ENCODE measurements around the gene INF2.

Gene INF2

GRCh38 chr14:104706733-104707607 lies 17.6 kb downstream of the INF2 start:
- ATAC-seq, result no peak

- ATAC-seq, result no peak
These were observed 18.5 kb downstream of the INF2 start for GRCh38 chr14:104707608-104708595.

GRCh38 chr14:104708606-104709268 lies 19.3 kb downstream of the INF2 start:
- ATAC-seq, result peak; percentile 71 to 80

- no peak for ATAC-seq
These were observed 20.1 kb downstream of the INF2 start for GRCh38 chr14:104709387-104710039.

GRCh38 chr14:104710071-104710735 lies 20.8 kb downstream of the INF2 start:
- no peak for ATAC-seq

- ATAC-seq, result no peak
These were observed 23.7 kb downstream of the INF2 start for GRCh38 chr14:104712881-104713734.

- no peak for ATAC-seq
These were observed 24.6 kb downstream of the INF2 start for GRCh38 chr14:104714066-104714465.

- no peak for ATAC-seq
These were observed 25.3 kb downstream of the INF2 start for GRCh38 chr14:104714681-104715080.

- ATAC-seq, result no peak
These were observed 26.0 kb downstream of the INF2 start for GRCh38 chr14:104715416-104715815.

GRCh38 chr14:104715871-104716270 lies 26.5 kb downstream of the INF2 start:
- no peak for ATAC-seq

GRCh38 chr14:104717137-104717536 lies 27.7 kb downstream of the INF2 start:
- no peak for ATAC-seq

GRCh38 chr14:104717646-104718045 lies 28.2 kb downstream of the INF2 start:
- ATAC-seq, result no peak

- no peak for ATAC-seq
These were observed 28.7 kb downstream of the INF2 start for GRCh38 chr14:104718147-104718546.

GRCh38 chr14:104718871-104719270 lies 29.5 kb downstream of the INF2 start:
- no peak for ATAC-seq

GRCh38 chr14:104719343-104719742 lies 29.9 kb downstream of the INF2 start:
- no peak for ATAC-seq

GRCh38 chr14:104721505-104722431 lies 32.4 kb downstream of the INF2 start:
- ATAC-seq, result no peak

- ATAC-seq, result no peak
These were observed 33.7 kb downstream of the INF2 start for GRCh38 chr14:104722938-104723650.

- ATAC-seq, result peak; percentile 75 to 78
These were observed 34.4 kb downstream of the INF2 start, which contains the start of gene ADSS1 for GRCh38 chr14:104723651-104724406. Gene ADSS1, plus strand, starts transcription at chr14:104724229. Its CDS starts 42 bp downstream, at chr14:104724271.

Data from activated CD4-positive, CD25-positive, alpha-beta regulatory T cell treated with anti-CD3 and anti-CD28 coated beads, Interleukin-2, amount 50 U/mL, for 24 hours (primary cell).